ENCODE measurements around the gene FUZ. TPM values are rescaled to one million over a fixed set of nuclear protein-coding genes. Genes with fewer than 3 reads are reported as not detected.

The FUZ gene
- total RNA-seq, 4 donors from 2014 or later, result 4.1 to 13.8 (median 12.3) TPM

DNA sequence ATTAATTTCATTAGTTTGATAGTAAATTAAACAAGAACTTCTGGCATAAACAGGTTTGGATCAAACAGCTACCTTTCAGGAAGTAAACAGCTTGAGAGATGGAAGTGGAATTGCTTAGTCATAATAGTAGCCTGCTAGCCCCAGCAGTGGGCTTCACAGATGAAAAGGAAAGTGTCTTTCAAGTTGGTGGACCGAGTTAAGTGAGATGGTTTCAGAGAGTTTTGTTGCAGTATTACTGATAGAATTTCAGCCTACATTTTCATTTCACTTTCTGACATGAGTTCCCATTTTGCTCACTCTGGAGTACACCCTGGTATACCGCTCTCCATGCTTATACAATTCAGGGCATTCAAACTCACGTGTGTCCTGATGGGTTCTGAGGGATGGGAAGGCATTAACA lies 35.8 kb upstream of the FUZ start:
- Histone ChIP-seq H3K36me3 (no peaks in the 10 kb centered on the region), H3K27ac (no peak overlapping the region), H3K4me1 (peaks cover 0 to 17% (median 9%) of the 10 kb centered on the region in 4 donors), H3K9me3 (no peaks in the 10 kb centered on the region), H3K4me3 (no peak overlapping the region), H3K27me3 (no peaks in the 10 kb centered on the region)
- TF ChIP-seq POLR2A (IDR thresholded peaks at IDR 0.05) (no peak), CTCF (IDR thresholded peaks at IDR 0.05) (no peak)
- DNase-seq, result no peak

- Histone ChIP-seq H3K4me3 (no peak overlapping the region), H3K36me3 (no peaks in the 10 kb centered on the region), H3K4me1 (peaks cover 0 to 11% (median 9%) of the 10 kb centered on the region in 4 donors), H3K27ac (peak overlapping the region in 1 of 4 donors; percentile 8), H3K27me3 (no peaks in the 10 kb centered on the region), H3K9me3 (no peaks in the 10 kb centered on the region)
- DNase-seq, result no peak
- TF ChIP-seq CTCF (IDR thresholded peaks at IDR 0.05), result no peak
- no peak for TF ChIP-seq POLR2A (IDR thresholded peaks at IDR 0.05)
These were observed 34.9 kb upstream of the FUZ start for GRCh38 chr19:49847731-49848696.

DNA sequence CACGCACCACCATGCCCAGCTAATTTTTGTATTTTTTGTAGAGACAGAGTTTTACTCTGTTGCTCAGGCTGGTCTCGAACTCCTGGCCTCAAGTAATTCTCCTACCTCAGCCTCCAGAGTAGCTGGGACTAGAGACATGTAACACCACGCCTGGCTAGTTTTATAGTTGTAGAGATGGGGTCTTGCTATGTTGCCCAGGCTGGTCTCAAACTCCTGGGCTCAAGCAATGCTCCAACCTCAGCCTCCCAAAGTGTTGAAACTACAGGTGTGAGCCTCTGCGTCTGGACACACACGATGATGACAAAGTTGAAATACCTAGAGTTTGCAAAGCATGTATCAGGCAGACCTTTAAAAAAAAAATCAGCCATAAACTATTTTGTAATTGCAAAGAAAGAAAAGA lies 33.3 kb upstream of the FUZ start:
- Histone ChIP-seq H3K4me3 (no peak overlapping the region), H3K9me3 (no peaks in the 10 kb centered on the region), H3K4me1 (peaks cover 0 to 5% (median 0%) of the 10 kb centered on the region in 4 donors), H3K36me3 (no peaks in the 10 kb centered on the region), H3K27me3 (no peaks in the 10 kb centered on the region), H3K27ac (no peak overlapping the region)
- no peak for DNase-seq
- TF ChIP-seq CTCF (IDR thresholded peaks at IDR 0.05), result no peak

- no peaks in the 10 kb centered on the region for H3K27me3 ChIP-seq
- no peak for DNase-seq
- H3K36me3 ChIP-seq, result no peaks in the 10 kb centered on the region
- H3K4me3 ChIP-seq, result no peak overlapping the region
- TF ChIP-seq POLR2A (IDR thresholded peaks at IDR 0.05) (no peak), CTCF (IDR thresholded peaks at IDR 0.05) (no peak)
- peaks cover 0 to 5% (median 0%) of the 10 kb centered on the region in 4 donors for H3K4me1 ChIP-seq
- no peaks in the 10 kb centered on the region for H3K9me3 ChIP-seq
- H3K27ac ChIP-seq, result no peak overlapping the region
These were observed 32.3 kb upstream of the FUZ start for GRCh38 chr19:49845414-49845813.

DNA sequence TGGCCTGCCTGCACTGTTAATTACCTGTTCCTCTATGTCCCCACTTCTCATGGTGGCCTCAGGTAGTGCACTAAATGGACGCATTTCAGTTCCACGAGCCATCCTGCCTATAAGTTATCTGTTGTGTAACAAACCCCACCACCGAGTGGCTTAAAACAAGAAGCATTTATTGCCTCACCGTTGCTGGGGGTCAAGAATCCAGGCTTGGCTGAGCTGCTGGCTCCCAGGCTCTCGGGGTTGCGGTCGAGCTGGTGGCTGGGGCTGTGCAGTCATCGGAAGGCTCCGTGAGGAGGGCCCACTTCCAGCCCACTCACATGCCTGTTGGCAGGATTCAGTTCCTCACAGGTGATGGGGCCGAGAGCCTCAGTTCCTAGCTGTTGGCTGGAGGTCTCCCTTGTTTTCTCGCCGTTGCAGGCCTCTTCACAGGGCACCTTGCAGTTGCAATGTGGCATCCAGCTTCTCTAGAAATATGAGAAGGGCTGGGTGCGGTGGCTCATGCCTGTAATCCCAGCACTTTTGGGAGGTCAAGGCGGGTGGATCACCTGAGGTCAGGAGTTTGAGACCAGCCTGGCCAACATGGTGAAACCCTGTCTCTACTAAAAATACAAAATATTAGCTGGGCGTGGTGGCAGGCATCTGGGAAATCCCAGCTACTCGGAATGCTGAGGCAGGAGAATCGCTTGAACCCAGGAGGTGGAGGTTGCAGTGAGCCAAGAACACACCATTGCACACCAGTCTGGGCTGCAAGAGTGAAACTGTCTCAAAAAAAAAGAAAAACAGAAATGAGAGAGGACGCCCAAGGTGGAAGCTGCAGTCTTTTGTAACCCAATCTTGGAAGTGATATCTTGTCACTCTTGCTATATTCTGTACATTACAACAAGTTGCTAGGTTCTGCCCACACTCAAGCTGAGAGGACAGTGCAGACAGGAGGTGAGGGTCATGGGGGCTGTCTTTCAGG lies 31.3 kb upstream of the FUZ start:
- TF ChIP-seq CTCF (IDR thresholded peaks at IDR 0.05) (no peak), POLR2A (IDR thresholded peaks at IDR 0.05) (no peak)
- no peaks in the 10 kb centered on the region for H3K36me3 ChIP-seq
- DNase-seq, result no peak

More for the DNA sequence above, 31.3 kb upstream of the FUZ start:
- Histone ChIP-seq H3K9me3 (no peaks in the 10 kb centered on the region), H3K27ac (peak overlapping the region in 1 of 4 donors; percentile 58), H3K4me3 (no peak overlapping the region), H3K27me3 (no peaks in the 10 kb centered on the region), H3K4me1 (peaks cover 0 to 5% (median 0%) of the 10 kb centered on the region in 4 donors)
